GM19193 (cell line): Measurements from ENCODE around the gene PLIN1.

Experiments
- POLR2A ChIP-seq: IDR thresholded peaks from 4 replicates; pipeline ENCODE4 v1.6.1; 2011; ENCODE audit not compliant: insufficient read depth, insufficient read length; ENCODE audit errors: extremely low read depth

PLIN1 gene

GRCh38 chr15:89677381-89677780, 1.8 kb downstream of the PLIN1 start:
- no peak for TF ChIP-seq POLR2A

- TF ChIP-seq POLR2A: no peak
Observed at GRCh38 chr15:89675606-89676005, 3.6 kb downstream of the PLIN1 start.

- no peak for TF ChIP-seq POLR2A
Observed at GRCh38 chr15:89674526-89674925, 4.6 kb downstream of the PLIN1 start.

GRCh38 chr15:89673165-89673512, 6.0 kb downstream of the PLIN1 start:
- TF ChIP-seq POLR2A: no peak

GRCh38 chr15:89672221-89673164, 6.7 kb downstream of the PLIN1 start:
- no peak for TF ChIP-seq POLR2A

GRCh38 chr15:89671687-89672086, 7.5 kb downstream of the PLIN1 start:
- no peak for TF ChIP-seq POLR2A

GRCh38 chr15:89670971-89671560, 8.1 kb downstream of the PLIN1 start:
- TF ChIP-seq POLR2A: no peak

GRCh38 chr15:89669941-89670340, 9.2 kb downstream of the PLIN1 start:
- no peak for TF ChIP-seq POLR2A

GRCh38 chr15:89669309-89669865, 9.8 kb downstream of the PLIN1 start:
- no peak for TF ChIP-seq POLR2A

GRCh38 chr15:89668171-89668570, 11.0 kb downstream of the PLIN1 start:
- TF ChIP-seq POLR2A: no peak

- TF ChIP-seq POLR2A: no peak
Observed at GRCh38 chr15:89667706-89667960, 11.5 kb downstream of the PLIN1 start.

- no peak for TF ChIP-seq POLR2A
Observed at GRCh38 chr15:89666858-89667705, 12.1 kb downstream of the PLIN1 start.

- no peak for TF ChIP-seq POLR2A
Observed at GRCh38 chr15:89666184-89666857, 12.8 kb downstream of the PLIN1 start.

- TF ChIP-seq POLR2A: no peak
Observed at GRCh38 chr15:89665449-89666181, 13.6 kb downstream of the PLIN1 start.
